Neuron (in vitro differentiated cells): Measurements from ENCODE around the gene RPS6KA5.

Source experiments
- H2AFZ ChIP-seq: one replicate; pipeline ENCODE4 v1.6.1; 2013; ENCODE audit warnings: low read depth, mild to moderate bottlenecking, inconsistent platforms, low read length, moderate library complexity
- H3K27me3 ChIP-seq: one replicate; pipeline ENCODE4 v1.6.1; 2013; ENCODE audit warnings: low read length; ENCODE audit not compliant: insufficient read depth
- H3K36me3 ChIP-seq: one replicate; pipeline ENCODE4 v1.6.1; 2013; ENCODE audit warnings: low read length; ENCODE audit not compliant: insufficient read depth
- H3K4me1 ChIP-seq: one replicate; pipeline ENCODE4 v1.6.1; 2013; ENCODE audit warnings: low read length; ENCODE audit not compliant: insufficient read depth
- H3K4me3 ChIP-seq: 2 replicates; pipeline ENCODE4 v1.5.1; 2013; ENCODE audit warnings: mild to moderate bottlenecking, low read length, moderate library complexity
- H3K9me3 ChIP-seq: one replicate; pipeline ENCODE4 v1.6.1; 2013; ENCODE audit warnings: low read length

The RPS6KA5 gene

GRCh38 chr14:91010153-91010533 is 50.3 kb downstream of the RPS6KA5 start:
- Histone ChIP-seq H3K36me3 (no peaks in the 10 kb centered on the region), H3K27me3 (no peaks in the 10 kb centered on the region), H3K9me3 (no peaks in the 10 kb centered on the region), H2AFZ (no peak overlapping the region), H3K4me3 (no peak overlapping the region), H3K4me1 (no peaks in the 10 kb centered on the region)

DNA sequence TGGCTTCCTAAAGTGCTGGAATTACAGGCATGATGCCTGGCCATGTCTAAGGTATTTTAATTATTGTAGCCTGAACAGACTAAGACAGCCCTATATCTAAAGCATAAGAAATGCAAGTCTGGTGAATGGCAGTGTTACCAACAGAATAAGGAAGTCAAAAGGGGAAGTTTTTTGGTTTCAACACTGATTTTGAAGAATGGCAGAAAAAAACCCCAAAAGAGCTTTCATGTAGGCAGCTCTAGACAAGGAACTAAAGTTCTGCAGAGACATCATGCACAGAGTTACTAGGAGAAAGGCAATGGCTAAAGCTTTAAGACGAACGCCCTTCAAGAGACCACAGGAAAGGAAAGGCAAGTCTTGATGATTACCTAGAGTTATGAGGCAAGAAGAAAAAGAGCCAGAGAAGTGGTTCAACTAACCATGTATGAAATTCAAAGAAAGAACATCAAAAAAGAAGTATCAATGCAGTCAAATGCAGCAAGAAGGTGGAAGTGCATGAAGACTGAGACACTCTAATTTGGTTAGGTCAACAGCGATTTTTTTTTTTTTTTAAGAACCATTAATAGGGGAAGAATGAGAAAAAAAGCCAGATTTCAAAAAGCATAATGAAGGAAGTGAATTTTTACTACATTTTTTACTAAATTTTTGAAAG is 50.8 kb downstream of the RPS6KA5 start:
- no peaks in the 10 kb centered on the region for H3K27me3 ChIP-seq
- no peak overlapping the region for H2AFZ ChIP-seq
- no peaks in the 10 kb centered on the region for H3K36me3 ChIP-seq
- H3K4me1 ChIP-seq = no peaks in the 10 kb centered on the region
- H3K4me3 ChIP-seq = no peak overlapping the region
- H3K9me3 ChIP-seq = no peaks in the 10 kb centered on the region

DNA sequence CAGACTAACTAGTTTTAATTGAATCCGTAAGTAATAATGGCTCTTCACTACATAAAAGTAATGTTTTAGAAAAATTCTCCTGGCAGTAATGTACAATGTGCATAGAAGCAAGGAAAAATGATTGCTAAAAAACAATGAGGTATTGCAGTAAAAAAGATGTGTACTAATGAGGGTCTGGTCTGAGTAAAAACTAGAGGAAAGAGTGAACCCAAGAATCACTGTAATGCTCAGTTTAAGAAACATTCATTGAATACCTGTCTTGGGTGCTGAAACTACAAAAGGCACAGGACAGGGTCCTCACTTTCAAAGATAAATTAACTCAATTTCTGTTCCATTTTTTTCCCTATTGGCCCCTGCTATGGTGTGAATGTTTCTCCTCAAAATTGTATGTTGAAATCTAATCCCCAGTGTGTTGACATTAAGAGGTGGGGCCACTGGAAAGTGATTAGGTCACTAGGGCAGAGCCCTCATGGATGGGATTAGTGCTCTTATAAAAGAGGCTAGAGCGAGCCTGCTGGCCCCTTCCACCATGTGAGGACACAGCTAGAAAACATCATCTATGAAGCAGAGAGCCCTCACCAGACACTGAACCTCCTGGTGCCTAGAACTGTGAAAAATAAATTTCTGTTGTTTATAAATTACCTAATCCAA is 51.6 kb downstream of the RPS6KA5 start:
- H3K4me3 ChIP-seq = no peak overlapping the region
- H3K27me3 ChIP-seq = no peaks in the 10 kb centered on the region
- H3K36me3 ChIP-seq = no peaks in the 10 kb centered on the region
- H3K9me3 ChIP-seq = no peaks in the 10 kb centered on the region
- no peak overlapping the region for H2AFZ ChIP-seq
- H3K4me1 ChIP-seq = no peaks in the 10 kb centered on the region

DNA sequence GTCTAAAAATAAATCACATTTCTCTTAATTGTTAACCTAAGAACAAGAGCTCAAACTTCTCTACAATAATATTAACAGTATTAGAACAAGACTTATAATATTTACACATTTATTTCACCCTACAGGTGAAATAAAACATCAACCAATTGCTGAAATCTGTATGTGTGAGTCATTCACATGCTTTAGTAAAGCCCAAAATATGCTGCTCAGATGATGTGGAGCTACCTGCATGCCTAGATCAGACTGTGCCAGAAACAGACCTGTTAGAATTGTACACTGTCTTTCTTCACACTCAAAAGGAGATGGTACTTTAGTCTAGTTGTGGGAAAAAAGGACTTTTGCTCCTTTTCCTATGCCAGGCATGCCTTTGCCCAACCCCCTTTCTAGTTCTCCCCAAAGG is 54.7 kb downstream of the RPS6KA5 start:
- no peak overlapping the region for H2AFZ ChIP-seq
- H3K9me3 ChIP-seq = no peaks in the 10 kb centered on the region
- H3K36me3 ChIP-seq = no peaks in the 10 kb centered on the region
- no peak overlapping the region for H3K4me3 ChIP-seq
- H3K27me3 ChIP-seq = no peaks in the 10 kb centered on the region
- no peaks in the 10 kb centered on the region for H3K4me1 ChIP-seq

- H3K4me1 ChIP-seq = no peaks in the 10 kb centered on the region
- no peak overlapping the region for H3K4me3 ChIP-seq
- no peaks in the 10 kb centered on the region for H3K9me3 ChIP-seq
- no peaks in the 10 kb centered on the region for H3K27me3 ChIP-seq
- H3K36me3 ChIP-seq = no peaks in the 10 kb centered on the region
- no peak overlapping the region for H2AFZ ChIP-seq
Observed at GRCh38 chr14:91004987-91005386, 55.5 kb downstream of the RPS6KA5 start.

GRCh38 chr14:90999299-90999698 is 61.1 kb downstream of the RPS6KA5 start:
- H2AFZ ChIP-seq = peak overlapping the region; percentile 29
- no peak overlapping the region for H3K4me3 ChIP-seq
- no peaks in the 10 kb centered on the region for H3K27me3 ChIP-seq
- peaks cover 11% of the 10 kb centered on the region for H3K4me1 ChIP-seq
- H3K36me3 ChIP-seq = no peaks in the 10 kb centered on the region
- H3K9me3 ChIP-seq = no peaks in the 10 kb centered on the region

DNA sequence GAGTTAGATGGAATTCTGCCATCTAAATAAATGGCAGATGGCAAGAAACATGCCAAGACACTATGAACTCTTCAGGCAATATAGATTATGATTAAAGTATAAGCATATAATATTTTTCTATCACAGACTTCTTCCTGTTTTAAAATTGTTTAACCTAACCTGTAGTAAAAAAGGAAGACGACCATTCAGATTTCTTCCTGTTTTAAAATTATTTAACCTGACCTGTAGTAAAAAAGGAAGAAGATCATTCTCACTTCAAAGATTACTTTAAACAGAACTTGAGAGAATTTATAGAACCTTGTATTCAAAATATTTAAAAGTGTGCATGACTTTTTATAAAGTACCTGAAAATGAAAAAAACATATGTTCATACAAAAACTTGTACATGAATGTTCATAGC is 63.5 kb downstream of the RPS6KA5 start:
- Histone ChIP-seq H2AFZ (no peak overlapping the region), H3K9me3 (peaks cover 3% of the 10 kb centered on the region), H3K27me3 (no peaks in the 10 kb centered on the region), H3K4me1 (peaks cover 11% of the 10 kb centered on the region), H3K4me3 (no peak overlapping the region), H3K36me3 (no peaks in the 10 kb centered on the region)

GRCh38 chr14:90995785-90996184 is 64.7 kb downstream of the RPS6KA5 start:
- H2AFZ ChIP-seq = no peak overlapping the region
- H3K4me3 ChIP-seq = no peak overlapping the region
- H3K9me3 ChIP-seq = peaks cover 3% of the 10 kb centered on the region
- no peaks in the 10 kb centered on the region for H3K36me3 ChIP-seq
- peaks cover 11% of the 10 kb centered on the region for H3K4me1 ChIP-seq
- no peaks in the 10 kb centered on the region for H3K27me3 ChIP-seq

DNA sequence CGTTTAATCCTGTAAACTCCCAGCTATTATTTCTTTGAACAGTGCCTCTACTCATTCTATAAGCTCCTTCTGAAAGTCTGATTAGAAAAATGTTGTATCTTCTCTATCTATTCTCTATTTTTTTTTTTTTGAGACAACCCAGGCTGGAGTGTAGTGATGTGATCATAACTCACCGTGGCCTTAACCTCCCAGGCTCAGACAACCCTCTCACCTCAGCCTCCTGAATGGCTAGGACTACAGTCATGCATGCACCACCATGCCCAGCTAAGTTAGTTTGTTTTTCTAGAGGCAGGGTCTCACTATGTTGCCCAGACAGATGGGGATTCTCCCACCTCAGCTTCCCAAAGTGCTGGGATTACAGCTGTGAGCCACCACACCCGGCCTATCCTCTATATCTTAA is 66.6 kb downstream of the RPS6KA5 start:
- no peak overlapping the region for H3K4me3 ChIP-seq
- no peaks in the 10 kb centered on the region for H3K4me1 ChIP-seq
- H2AFZ ChIP-seq = no peak overlapping the region
- H3K36me3 ChIP-seq = no peaks in the 10 kb centered on the region
- no peaks in the 10 kb centered on the region for H3K27me3 ChIP-seq
- H3K9me3 ChIP-seq = peaks cover 3% of the 10 kb centered on the region

DNA sequence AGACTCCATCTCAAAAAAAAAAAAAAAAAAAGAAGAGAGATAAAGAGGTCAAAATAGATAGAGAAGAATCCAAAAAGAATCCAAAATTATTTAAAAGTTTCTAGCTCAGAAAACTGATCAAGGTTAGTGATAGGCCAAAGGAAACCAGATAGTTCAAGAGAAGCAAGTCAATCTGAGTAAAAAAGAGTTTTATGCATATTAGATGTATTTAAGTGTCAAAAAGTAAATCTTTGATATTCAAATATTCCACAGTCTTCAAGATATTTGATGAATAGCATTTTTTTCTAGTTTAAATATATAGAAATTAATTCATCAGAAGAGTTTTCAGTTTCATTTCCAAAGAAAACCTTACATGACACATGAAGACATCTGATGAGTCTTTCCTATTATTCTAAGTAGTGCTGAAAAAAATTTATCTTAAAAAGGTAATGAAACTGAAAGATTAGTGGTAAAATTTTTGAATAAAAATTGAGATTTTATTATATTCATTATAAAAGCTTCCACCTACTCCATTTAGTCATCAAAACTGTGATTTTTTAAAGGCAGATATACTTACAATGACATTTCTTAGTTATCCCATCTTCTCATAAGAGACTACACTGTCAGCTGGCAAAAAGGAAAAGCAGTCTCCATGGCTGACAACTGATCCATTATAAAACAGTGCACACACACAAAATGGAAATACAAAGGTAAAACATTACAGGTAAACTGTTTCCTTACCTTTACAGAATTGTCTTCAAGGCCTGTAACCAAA is 68.6 kb downstream of the RPS6KA5 start:
- Histone ChIP-seq H3K9me3 (peaks cover 3% of the 10 kb centered on the region), H3K4me3 (no peak overlapping the region), H3K4me1 (no peaks in the 10 kb centered on the region), H3K36me3 (no peaks in the 10 kb centered on the region), H3K27me3 (no peaks in the 10 kb centered on the region), H2AFZ (no peak overlapping the region)

DNA sequence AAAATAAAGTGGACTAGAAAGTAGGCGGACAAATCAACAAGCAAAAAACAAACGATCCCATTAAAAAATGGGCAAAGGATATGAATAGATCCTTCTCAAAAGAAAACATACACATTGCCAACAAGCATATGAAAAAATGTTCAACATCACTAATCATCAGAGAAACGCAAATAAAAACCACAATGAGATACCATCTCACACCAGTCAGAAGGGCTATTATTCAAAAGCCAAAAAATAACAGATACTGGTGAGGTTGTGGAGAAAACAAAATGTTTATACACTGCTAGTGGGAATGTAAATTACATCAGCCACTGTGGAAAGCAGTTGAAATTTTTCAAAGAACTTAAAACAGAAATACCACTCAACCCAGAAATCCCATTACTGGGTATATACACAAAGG is 70.3 kb downstream of the RPS6KA5 start:
- Histone ChIP-seq H2AFZ (no peak overlapping the region), H3K4me3 (no peak overlapping the region), H3K36me3 (no peaks in the 10 kb centered on the region), H3K4me1 (no peaks in the 10 kb centered on the region), H3K9me3 (peaks cover 3% of the 10 kb centered on the region), H3K27me3 (no peaks in the 10 kb centered on the region)

GRCh38 chr14:90987140-90987539 is 73.3 kb downstream of the RPS6KA5 start:
- H3K4me3 ChIP-seq = no peak overlapping the region
- H3K9me3 ChIP-seq = no peaks in the 10 kb centered on the region
- H2AFZ ChIP-seq = no peak overlapping the region
- H3K27me3 ChIP-seq = no peaks in the 10 kb centered on the region
- H3K4me1 ChIP-seq = no peaks in the 10 kb centered on the region
- no peaks in the 10 kb centered on the region for H3K36me3 ChIP-seq

GRCh38 chr14:90986510-90986909 is 73.9 kb downstream of the RPS6KA5 start:
- Histone ChIP-seq H3K4me3 (no peak overlapping the region), H3K9me3 (no peaks in the 10 kb centered on the region), H3K27me3 (no peaks in the 10 kb centered on the region), H2AFZ (no peak overlapping the region), H3K36me3 (no peaks in the 10 kb centered on the region), H3K4me1 (no peaks in the 10 kb centered on the region)
